ENCODE data around the gene ZNF74.
"Not testable (repeated sequence)": the region's sequence is repeated elsewhere in the genome, so short reads cannot be mapped to it uniquely, and the experiment has no call there.

DNA sequence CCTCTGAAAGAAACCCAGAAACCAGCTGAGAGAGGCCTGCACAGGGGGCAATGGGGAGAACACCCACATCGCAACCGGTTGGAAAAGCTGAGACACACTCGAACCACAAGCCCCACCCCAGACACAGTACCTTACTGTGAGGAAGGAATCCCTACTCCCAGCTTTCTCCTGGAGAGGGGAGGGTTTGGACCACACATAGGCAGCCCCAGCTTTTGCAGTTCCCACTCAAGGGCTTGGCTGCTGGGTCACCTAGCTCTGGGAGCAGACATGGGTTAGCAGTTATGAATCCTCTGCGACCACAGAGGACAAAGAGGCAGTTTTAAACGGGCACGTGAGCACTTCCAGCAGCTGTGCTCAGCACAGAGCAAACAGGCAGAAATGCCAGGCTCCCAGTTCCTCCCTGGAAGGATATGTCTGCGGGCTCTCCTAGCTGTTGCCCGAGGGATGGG lies 21.5 kb upstream of the ZNF74 start:
- TF ChIP-seq, protein P1, sequence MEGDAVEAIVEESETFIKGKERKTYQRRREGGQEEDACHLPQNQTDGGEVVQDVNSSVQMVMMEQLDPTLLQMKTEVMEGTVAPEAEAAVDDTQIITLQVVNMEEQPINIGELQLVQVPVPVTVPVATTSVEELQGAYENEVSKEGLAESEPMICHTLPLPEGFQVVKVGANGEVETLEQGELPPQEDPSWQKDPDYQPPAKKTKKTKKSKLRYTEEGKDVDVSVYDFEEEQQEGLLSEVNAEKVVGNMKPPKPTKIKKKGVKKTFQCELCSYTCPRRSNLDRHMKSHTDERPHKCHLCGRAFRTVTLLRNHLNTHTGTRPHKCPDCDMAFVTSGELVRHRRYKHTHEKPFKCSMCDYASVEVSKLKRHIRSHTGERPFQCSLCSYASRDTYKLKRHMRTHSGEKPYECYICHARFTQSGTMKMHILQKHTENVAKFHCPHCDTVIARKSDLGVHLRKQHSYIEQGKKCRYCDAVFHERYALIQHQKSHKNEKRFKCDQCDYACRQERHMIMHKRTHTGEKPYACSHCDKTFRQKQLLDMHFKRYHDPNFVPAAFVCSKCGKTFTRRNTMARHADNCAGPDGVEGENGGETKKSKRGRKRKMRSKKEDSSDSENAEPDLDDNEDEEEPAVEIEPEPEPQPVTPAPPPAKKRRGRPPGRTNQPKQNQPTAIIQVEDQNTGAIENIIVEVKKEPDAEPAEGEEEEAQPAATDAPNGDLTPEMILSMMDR (IDR thresholded peaks at IDR 0.05), result not testable (repeated sequence)
- not testable (repeated sequence) for TF ChIP-seq POLR2AphosphoS2 (conservative IDR thresholded peaks at IDR 0.05; ENCODE audit: low read length); POLR2A (IDR thresholded peaks at IDR 0.05; ENCODE audit: low read length); JUN (IDR thresholded peaks at IDR 0.05); MAZ (IDR thresholded peaks at IDR 0.05; ENCODE audit: borderline replicate concordance, low read depth, low read length); GATA3 (IDR thresholded peaks at IDR 0.05; ENCODE audit: borderline replicate concordance); EHF (CRISPR knock-in tag; IDR thresholded peaks at IDR 0.05); MAX (IDR thresholded peaks at IDR 0.05); HES2 (IDR thresholded peaks at IDR 0.05); BHLHE40 (IDR thresholded peaks at IDR 0.05; ENCODE audit: low read depth, low read length)
